ENCODE results near the gene NPPC.
"Not testable (repeated sequence)": the region's sequence is repeated elsewhere in the genome, so short reads cannot be mapped to it uniquely, and the experiment has no call there.

Gene NPPC, protein sequence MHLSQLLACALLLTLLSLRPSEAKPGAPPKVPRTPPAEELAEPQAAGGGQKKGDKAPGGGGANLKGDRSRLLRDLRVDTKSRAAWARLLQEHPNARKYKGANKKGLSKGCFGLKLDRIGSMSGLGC

GRCh38 chr2:231926180-231926741 lies at the start of gene NPPC:
Gene NPPC (minus strand): TSS chr2:231926396. CDS start chr2:231926249, 147 bp downstream.
- peak; percentile 42 to 46 for DNase-seq

- no peak for DNase-seq
These were observed 48.8 kb upstream of the NPPC start for GRCh38 chr2:231975001-231975400.

- no peak for DNase-seq
These were observed 44.3 kb upstream of the NPPC start for GRCh38 chr2:231970461-231970860.

DNA sequence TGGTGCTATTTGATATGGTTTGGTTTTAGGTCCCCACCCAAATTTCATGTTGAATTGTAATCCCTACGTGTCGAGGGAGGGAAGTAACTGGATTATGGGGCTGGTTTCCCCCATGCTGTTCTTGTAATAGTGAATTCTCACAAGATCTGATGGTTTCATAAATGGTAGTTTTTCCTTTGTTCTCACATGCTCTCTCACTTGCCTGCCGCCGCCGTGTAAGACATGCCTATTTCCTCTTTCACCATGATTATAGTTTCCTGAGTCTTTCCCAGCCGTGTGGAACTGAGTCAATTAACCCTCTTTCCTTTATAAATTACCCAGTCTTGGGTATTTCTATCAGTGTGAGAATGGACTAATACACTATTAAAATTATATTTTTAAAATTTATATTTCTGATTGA lies 42.6 kb upstream of the NPPC start:
- no peak for DNase-seq

GRCh38 chr2:231966886-231967285 lies 40.7 kb upstream of the NPPC start:
- DNase-seq: no peak

- no peak for DNase-seq
These were observed 38.9 kb upstream of the NPPC start for GRCh38 chr2:231965102-231965501.

DNA sequence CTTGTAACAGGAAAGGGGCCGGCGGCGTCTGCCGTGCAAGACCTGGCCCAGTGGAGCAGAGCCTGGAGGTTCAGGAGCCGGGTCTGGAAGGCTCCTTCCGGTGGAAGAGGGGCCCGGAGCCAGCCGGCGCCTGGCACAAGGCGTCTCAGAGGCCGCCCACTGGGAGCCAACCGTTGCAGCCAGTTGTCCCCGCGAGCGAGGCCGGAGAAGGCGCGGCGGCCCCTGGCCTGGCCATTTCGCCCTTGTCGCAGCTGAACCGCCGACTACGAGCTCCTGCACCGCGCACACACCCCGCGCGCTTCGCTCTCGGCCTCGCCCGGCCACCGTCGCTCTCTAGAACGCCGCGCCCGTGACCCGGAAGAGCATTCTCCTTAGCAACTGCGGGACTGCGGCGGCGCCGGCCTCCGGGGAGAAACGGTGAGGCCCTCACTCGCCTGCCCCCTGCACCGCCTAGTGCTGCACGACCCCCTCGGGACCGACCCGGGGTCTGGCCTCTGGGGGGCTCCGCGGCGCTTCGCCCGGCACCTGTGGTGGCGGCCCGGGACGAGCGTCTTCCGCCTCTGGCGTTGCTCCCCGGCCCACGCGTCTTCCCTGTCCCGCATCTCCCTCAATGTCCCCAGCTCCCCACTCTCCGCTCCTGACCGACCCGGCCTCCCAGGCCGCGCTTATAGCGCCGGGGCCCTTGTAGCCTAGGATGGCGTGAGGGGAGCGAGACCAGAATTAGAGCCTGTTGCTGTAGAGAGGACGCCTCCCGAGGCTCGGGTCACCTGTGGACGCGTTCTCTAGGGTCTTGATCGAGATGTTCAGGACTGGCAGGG lies 35.4 kb upstream of the NPPC start, which contains the start of gene DIS3L2:
Gene DIS3L2 (plus strand): TSS at position 365 of the 818 bp plus-strand sequence. CDS start 53,215 bp downstream, outside the sequence.
- DNase-seq: peak; percentile 61 to 70

DNA sequence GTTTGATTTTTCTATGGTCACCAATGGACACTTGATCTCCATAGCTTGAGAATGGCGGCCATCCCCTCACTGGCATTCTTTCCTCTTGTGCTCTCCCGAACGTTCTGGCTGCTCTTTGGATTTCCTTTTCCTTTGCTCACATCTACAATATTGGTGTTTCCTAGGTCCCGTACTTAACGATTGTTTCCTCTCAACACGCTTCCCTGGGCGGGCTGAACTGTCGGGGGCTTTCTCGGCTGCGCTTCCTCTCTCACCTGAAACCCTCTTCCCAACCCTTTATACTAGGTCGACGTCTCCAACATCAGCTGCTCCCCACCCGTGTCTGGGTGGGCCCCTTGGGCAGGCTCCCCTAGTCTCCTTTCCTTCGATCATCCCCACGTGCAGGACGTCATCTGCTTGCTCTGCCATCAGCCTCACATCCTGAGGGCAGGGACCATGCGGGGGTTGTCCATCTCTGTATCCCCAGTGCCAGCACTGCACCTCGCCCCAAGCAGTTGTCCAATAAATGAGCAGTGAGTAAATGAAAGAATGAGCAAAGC lies 34.7 kb upstream of the NPPC start:
- peak; percentile 10 to 13 for DNase-seq

- DNase-seq: no peak
These were observed 31.9 kb upstream of the NPPC start for GRCh38 chr2:231957913-231958763.

DNA sequence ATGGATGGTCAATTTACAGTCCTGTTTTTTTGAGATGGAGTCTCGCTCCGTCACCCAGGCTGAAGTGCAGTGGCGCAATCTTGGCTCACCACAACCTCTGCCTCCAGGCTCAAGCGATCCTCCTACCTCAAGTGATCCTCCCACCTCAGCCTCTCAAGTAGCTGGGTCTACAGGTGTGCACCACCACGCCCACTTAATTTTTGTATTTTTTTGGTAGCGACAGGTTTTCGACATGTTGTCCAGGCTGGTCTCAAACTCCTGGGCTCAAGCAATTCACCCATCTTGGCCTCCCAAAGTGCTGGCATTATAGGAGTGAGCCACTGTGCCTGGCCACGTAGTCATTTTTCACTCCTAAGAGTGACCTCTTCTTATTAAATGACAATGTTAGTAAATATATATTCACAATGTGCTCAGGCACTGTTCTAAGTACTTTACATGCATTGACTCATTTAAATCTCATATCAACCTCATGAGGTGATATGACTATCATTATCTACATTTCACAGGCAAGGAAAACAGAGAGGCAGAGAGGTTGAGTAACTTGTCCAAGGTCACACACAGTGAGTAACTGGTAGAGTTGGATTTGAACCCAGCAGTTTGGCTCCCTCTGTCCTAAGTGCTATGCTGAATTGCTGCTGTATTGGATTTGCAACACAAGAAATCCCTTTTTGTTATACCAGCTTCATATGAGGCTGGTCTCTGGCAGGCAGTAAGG lies 29.7 kb upstream of the NPPC start:
- DNase-seq: no peak

GRCh38 chr2:231951452-231952035 lies 25.3 kb upstream of the NPPC start:
- DNase-seq: no peak

GRCh38 chr2:231947694-231948093 lies 21.5 kb upstream of the NPPC start:
- no peak for DNase-seq

- not testable (repeated sequence) for DNase-seq
These were observed 20.9 kb upstream of the NPPC start for GRCh38 chr2:231947112-231947511.

GRCh38 chr2:231946241-231946814 lies 20.1 kb upstream of the NPPC start:
- no peak for DNase-seq

DNA sequence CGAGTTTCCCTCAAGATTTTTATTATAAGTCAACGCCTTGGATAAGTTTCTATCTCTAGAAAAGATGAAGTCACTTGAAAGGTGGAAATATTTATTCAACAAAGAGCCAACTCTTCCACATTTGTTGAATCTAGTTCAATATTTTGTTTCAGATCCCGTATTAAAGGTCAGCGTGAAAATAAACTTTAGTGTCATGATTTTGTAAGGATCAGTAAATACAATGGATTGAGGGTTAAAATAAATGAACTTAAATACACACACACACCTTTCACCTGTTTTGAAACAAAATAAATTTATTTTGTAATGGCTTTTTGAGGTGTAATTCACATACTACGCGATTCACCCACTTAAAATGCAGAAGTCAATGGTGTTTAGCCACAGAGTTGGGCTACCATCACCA lies 16.0 kb upstream of the NPPC start:
- DNase-seq: no peak

DNA sequence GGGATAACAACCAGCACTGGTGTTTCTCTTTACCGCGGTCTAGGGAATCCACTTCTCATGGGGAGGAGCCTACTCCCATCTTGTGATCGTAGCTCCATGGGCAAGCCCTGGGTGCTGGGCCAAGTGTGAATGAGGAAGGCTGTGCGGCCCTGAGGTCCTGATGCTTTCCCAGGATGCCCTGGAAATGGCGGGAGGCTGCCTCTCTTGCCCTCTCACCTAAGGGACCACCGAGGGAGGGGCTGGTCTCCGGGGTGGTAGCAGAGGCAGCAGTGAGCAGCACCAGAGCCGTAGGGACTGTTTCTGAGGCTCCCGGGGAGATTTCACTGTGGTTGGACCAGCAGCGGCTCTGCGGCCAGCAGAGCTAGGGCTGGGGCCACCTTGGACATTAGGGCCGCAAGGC lies 15.5 kb upstream of the NPPC start:
- DNase-seq: no peak

- no peak for DNase-seq
These were observed 14.6 kb upstream of the NPPC start for GRCh38 chr2:231940795-231941194.

GRCh38 chr2:231939022-231939421 lies 12.8 kb upstream of the NPPC start:
- DNase-seq: no peak

DNA sequence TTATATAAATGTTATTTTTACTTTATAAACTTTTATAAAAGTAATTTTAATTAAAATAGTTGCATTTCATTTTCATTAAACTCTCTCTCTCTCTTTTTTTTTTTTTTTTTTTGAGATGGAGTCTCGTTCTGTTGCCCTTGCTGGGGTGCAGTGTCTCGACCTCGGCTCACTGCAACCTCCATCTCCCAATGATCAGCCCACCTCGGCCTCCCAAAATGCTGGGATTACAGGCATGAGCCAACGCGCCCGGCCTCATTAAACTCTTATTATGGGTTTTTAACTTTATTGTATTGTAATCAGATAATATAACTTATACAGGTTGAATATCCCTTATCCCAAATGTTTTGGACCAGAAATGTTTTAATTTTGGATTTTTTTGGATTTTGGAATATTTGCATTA lies 10.9 kb upstream of the NPPC start:
- no peak for DNase-seq

- DNase-seq: no peak
These were observed 10.3 kb upstream of the NPPC start for GRCh38 chr2:231936491-231936890.

- no peak for DNase-seq
These were observed 9.6 kb upstream of the NPPC start for GRCh38 chr2:231935815-231936214.

DNA sequence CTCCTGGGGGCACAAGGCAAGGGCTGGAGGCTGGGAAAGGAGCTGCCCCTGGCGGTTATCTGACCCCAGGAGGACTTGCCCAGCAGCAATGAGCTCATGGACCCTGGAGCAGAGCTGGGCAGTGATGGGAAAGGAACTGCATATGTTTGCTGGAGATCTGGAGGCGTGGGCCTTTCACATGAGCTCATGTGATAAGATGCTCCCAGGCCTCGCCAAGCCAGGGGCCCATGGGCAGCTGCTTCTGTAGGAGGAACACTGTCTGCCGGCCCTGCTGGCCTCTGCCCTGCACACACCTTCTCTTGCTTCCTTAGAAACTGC lies 9.0 kb upstream of the NPPC start:
- DNase-seq: no peak
